Stomach (tissue), 9 donors: ENCODE measurements around the gene TRIO. TPM values are rescaled to one million over a fixed set of nuclear protein-coding genes. Genes with fewer than 3 reads are reported as not detected.

Experiments used
- DNase-seq, 2 donors: peaks; one replicate each; pipeline versions ENCODE4 v3.0.0 to v3.0.0-alpha.2; 2013 to 2019
- H3K27ac ChIP-seq, 5 donors: fragments of 200-600 bp in 4 of 5; sonication (generic) in 4 of 5; one replicate each; pipeline ENCODE4 v1.5.1; 2013 to 2019; ENCODE audit warnings: mild to moderate bottlenecking in 1 of 5, moderate library complexity in 1 of 5
- H3K27me3 ChIP-seq, 3 donors: fragments of 200-600 bp; sonication (generic); one replicate each; pipeline ENCODE4 v1.5.1; 2017 to 2019; ENCODE audit warnings: mixed run types in 1 of 3
- H3K36me3 ChIP-seq, 4 donors: fragments of 200-600 bp; sonication (generic); 1 replicate in 3 of 4; 2 replicates in 1 of 4; pipeline ENCODE4 v1.5.1; 2016 to 2019
- H3K4me1 ChIP-seq, 4 donors: fragments of 200-600 bp; sonication (generic); one replicate each; pipeline ENCODE4 v1.5.1; 2016 to 2019
- H3K4me3 ChIP-seq, 4 donors: fragments of 200-600 bp; sonication (generic) in 3 of 4; one replicate each; pipeline ENCODE4 v1.5.1; 2016 to 2019; ENCODE audit warnings: mild to moderate bottlenecking in 1 of 4
- H3K9me3 ChIP-seq, 4 donors: fragments of 200-600 bp; sonication (generic); one replicate each; pipeline ENCODE4 v1.5.1; 2016 to 2019
- CTCF ChIP-seq, 7 experiments: fragments of 450-650 bp in 4 of 7; fragments of 200-600 bp in 3 of 7; sonication (generic) in 3 of 7; IDR thresholded peaks; one replicate each; pipeline ENCODE4 v1.5.1; 2016 to 2019; ENCODE audit warnings: antibody characterized with exemption in 7 of 7, control low read depth in 2 of 7, mild to moderate bottlenecking in 1 of 7
- EP300 ChIP-seq: sonication (generic); formaldehyde crosslinking; IDR thresholded peaks from one replicate; pipeline ENCODE4 v1.6.1; 2017; ENCODE audit warnings: antibody characterized with exemption
- POLR2A ChIP-seq, 4 donors: fragments of 450-650 bp; IDR thresholded peaks; one replicate each; pipeline ENCODE4 v1.6.1; 2016; ENCODE audit warnings: antibody characterized with exemption in 4 of 4, control low read depth in 2 of 4, mild to moderate bottlenecking in 1 of 4, moderate library complexity in 1 of 4
- POLR2AphosphoS5 ChIP-seq, 3 donors: sonication (generic); formaldehyde crosslinking; IDR thresholded peaks; one replicate each; pipeline ENCODE4 v1.6.1; 2016; ENCODE audit warnings: antibody characterized with exemption in 3 of 3
- WGBS, 5 donors: extraction: QIAGEN DNeasy Blood & Tissue Kit in 3 of 5; methylation state at CpG; one replicate each; pipeline versions ENCODE4 v1.1.5 to v1.1.7; 2013 to 2018; 5-methylcytosine and 5-hydroxymethylcytosine counted together
- intact Hi-C: fragments of 100-400 bp; cut with DNase I; formaldehyde crosslinking; loops from one replicate; pipeline ENCODE4 v1.15.1; 2023; ENCODE audit warnings: low total_unique reads
- polyA plus RNA-seq, 3 donors: library from polyadenylated mRNA; stranded (reverse); fragments of 200-250 nt; gene quantifications; one replicate each; pipeline ENCODE4 v1.2.3, GENCODE V29; 2013
- total RNA-seq, 5 donors: library from RNA; depleted of rRNA; stranded (reverse); fragments of >200 nt; gene quantifications; one replicate each; pipeline versions ENCODE4 v1.1.0 to v1.2.3, GENCODE V29; 2014 to 2016
- donor health status: healthy with polysubstance abuse.
- donor health status: Bipolar disorder and iron deficiency.
- donor health status: healthy.

The TRIO gene
- total and polyA plus RNA-seq, 8 donors, result 9.9 to 558 (median 127) TPM

DNA sequence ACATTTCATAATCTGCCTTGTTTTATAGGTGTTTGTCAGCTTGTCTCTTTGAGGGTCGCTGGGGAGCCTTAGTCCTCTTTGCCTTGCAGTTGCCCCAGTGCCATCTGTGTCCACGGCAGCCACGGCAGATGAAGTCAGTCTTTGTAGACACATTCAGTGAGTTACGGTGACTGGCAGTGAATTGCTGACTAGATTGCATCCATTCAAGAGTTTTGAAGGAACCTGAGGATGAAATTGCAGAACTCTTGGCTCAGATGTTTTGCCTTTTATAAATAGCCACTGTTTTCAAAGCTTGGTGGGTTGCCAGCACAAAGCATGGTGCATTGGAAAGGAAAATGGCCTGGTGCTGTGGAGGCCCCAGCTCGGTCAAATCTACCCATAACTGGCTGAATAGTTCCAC, 125.6 kb downstream of the TRIO start:
- intact Hi-C loops, result loop anchor here (10.0 kb wide), 1 partner anchor 114 kb away; no protein-coding TSS in a partner anchor
- peaks cover 27 to 77% (median 55%) of the 10 kb centered on the region in 4 donors for H3K4me1 ChIP-seq
- WGBS, 5 donors, result 57 to 81% (median 70%) methylated on average over 5 of the region's 5 CpGs

DNA sequence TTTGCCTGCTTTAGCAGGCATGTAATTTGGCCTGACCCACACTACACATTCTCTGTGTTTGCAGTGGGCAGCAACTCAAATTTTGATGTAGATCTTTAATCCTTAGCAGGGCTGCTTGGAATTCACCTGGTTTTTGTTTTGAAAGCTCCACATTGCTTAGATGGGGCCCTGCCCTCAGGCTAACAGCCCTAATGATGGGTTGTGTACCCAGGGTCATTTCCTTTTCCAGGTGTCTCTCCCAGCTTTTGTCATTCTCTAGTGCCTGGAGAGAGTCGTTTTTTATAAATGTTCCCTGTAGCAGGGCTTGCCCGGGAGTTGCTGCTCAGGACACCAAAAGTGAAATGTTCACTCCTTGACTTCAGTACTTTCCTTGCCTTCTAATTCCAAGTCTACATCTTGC, 126.3 kb downstream of the TRIO start:
- Histone ChIP-seq H3K27me3 (no peaks in the 10 kb centered on the region), H3K9me3 (no peaks in the 10 kb centered on the region), H3K27ac (peak overlapping the region in 4 of 5 donors; percentile 52 to 71 (median 70)), H3K36me3 (peaks cover 0 to 8% (median 0%) of the 10 kb centered on the region in 4 donors), H3K4me1 (peaks cover 21 to 73% (median 53%) of the 10 kb centered on the region in 4 donors), H3K4me3 (no peak overlapping the region)
- 44 to 63% (median 54%) methylated on average over 2 of the region's 2 CpGs for WGBS, 5 donors
- TF ChIP-seq CTCF (IDR thresholded peaks at IDR 0.05), result no peak
- TF ChIP-seq EP300, result no peak
- TF ChIP-seq POLR2A (IDR thresholded peaks at IDR 0.05), result no peak
- TF ChIP-seq POLR2AphosphoS5 (IDR thresholded peaks at IDR 0.05), result no peak
- DNase-seq, result no peak
- intact Hi-C loops, result loop anchor here (10.0 kb wide), 1 partner anchor 115 kb away; no protein-coding TSS in a partner anchor

More for the DNA sequence above, 125.6 kb downstream of the TRIO start:
- TF ChIP-seq EP300, result no peak
- no peak for TF ChIP-seq CTCF (IDR thresholded peaks at IDR 0.05)
- no peak for TF ChIP-seq POLR2A (IDR thresholded peaks at IDR 0.05)
- no peak for TF ChIP-seq POLR2AphosphoS5 (IDR thresholded peaks at IDR 0.05)
- Histone ChIP-seq H3K36me3 (peaks cover 0 to 8% (median 0%) of the 10 kb centered on the region in 4 donors), H3K27me3 (no peaks in the 10 kb centered on the region), H3K4me3 (no peak overlapping the region), H3K9me3 (no peaks in the 10 kb centered on the region), H3K27ac (peak overlapping the region in 4 of 5 donors; percentile 52 to 71 (median 70))
- DNase-seq, result no peak

DNA sequence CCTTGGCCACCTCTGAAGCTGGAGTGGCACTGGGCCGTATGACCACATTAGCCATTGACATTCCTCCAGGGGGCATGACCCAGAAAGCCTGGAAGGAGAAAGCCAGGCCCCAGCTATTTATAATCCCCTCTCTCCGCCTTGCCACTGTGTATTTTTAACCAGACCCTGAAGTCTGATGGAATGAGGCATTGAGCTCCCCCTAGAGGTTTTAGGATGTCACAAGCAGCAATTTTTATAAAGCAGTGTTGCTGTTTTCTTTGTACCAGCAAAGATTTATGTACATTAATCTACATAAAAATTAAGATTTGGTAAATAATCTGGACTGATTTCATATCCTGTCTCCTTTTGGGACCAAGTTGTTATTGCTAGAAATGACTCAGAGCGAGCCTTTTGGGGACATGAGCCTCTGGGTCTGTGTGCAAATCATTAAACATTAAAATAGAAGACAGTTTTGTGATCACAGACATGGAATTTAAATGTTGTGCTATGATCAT, 127.1 kb downstream of the TRIO start:
- Histone ChIP-seq H3K4me1 (peaks cover 19 to 65% (median 45%) of the 10 kb centered on the region in 4 donors), H3K9me3 (no peaks in the 10 kb centered on the region), H3K36me3 (peaks cover 0 to 8% (median 0%) of the 10 kb centered on the region in 4 donors), H3K27me3 (no peaks in the 10 kb centered on the region), H3K4me3 (no peak overlapping the region), H3K27ac (peak overlapping the region in 4 of 5 donors; percentile 52 to 71 (median 70))
- TF ChIP-seq CTCF (IDR thresholded peaks at IDR 0.05), result peak in 5 of 7 experiments; percentile 40 to 75 (median 60)
- TF ChIP-seq POLR2AphosphoS5 (IDR thresholded peaks at IDR 0.05), result no peak
- intact Hi-C loops, result loop anchor here (10.0 kb wide), 2 partner anchors 155 to 285 kb away; no protein-coding TSS in a partner anchor
- WGBS, 5 donors, result 18 to 23% (median 22%) methylated on average over 3 of the region's 3 CpGs
- peak in 1 of 2 donors; percentile 84 for DNase-seq

- no peak for DNase-seq
- Histone ChIP-seq H3K4me3 (no peak overlapping the region), H3K4me1 (peaks cover 19 to 60% (median 36%) of the 10 kb centered on the region in 4 donors), H3K27ac (peak overlapping the region in 1 of 5 donors; percentile 71), H3K36me3 (peaks cover 0 to 8% (median 0%) of the 10 kb centered on the region in 4 donors), H3K9me3 (no peaks in the 10 kb centered on the region), H3K27me3 (no peaks in the 10 kb centered on the region)
- WGBS, 5 donors, result 72 to 81% (median 73%) methylated on average over 4 of the region's 4 CpGs
- intact Hi-C loops, result loop anchor here (10.0 kb wide), 2 partner anchors 158 to 288 kb away; no protein-coding TSS in a partner anchor
- TF ChIP-seq POLR2A (IDR thresholded peaks at IDR 0.05), result no peak
- TF ChIP-seq POLR2AphosphoS5 (IDR thresholded peaks at IDR 0.05), result no peak
- TF ChIP-seq EP300, result no peak
- TF ChIP-seq CTCF (IDR thresholded peaks at IDR 0.05), result no peak
Observed at GRCh38 chr5:14272548-14273205, 129.5 kb downstream of the TRIO start.
